ENCODE data around the gene SUGCT.

DNA sequence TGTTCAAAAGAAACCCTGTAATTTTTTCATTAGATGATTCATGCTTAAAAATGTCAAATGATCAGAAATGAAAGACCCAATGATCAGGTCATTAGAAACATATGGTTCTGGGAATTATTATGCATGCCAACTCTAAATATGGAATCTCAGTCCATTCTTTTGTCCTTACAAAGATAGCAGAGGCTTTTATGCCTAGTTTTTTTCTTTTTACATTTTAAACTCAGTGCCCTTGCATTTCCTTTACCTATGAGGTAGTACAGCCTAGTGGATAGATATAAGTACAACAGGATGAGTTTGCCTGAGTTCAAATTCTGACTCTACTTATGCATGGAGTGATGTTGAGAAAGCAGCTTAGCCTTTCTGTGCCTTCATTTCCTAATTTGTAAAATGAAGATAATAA, 392.9 kb downstream of the SUGCT start:
- TF ChIP-seq CTCF (IDR thresholded peaks at IDR 0.05; ENCODE audit: low read length): no peak
- no peak for TF ChIP-seq EZH2phosphoT487 (IDR thresholded peaks at IDR 0.05; ENCODE audit: low read length)
- no peak for TF ChIP-seq EZH2 (optimal IDR thresholded peaks at IDR 0.05; ENCODE audit: low read depth, low read length)
